ENCODE measurements around the gene TMEM258.

TMEM258 gene

DNA sequence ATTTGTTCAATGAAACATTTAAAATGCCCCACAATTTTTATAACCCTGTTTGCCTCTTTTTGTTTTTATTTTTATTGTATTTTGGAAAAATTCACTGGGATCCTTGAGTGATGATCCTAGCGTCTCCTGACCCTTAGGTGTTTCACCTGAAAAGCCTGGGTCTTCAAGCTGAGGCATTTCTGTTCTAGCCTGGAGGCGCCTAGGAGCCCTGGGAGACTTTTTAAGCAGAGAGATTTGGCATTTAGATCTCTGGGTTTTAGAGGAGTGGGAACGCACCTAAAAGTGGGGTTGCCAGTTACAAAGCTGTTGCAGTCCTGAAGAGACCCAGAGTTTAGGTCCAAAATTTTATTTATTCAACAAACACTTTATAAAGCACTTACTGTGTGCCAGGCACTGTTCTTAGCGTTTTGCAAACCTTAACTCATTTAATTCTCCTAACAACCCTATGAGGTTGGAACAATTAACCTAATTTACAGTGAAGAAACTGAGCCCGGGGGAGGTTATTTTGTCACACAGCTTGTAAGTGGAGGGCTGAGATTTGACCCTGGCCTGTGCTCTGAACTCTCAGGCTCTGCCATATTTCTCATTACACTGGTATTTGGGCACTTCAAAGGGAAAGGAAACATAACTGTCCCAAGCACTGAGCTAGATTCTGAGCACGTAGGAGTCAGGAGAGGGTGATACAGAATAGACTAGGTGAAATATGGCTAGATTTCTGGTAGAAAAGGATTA, 25.2 kb upstream of the TMEM258 start:
- DNase-seq, result no peak

- peak; percentile 95 for DNase-seq
Measured at GRCh38 chr11:61816736-61817455, 24.5 kb upstream of the TMEM258 start, which contains the start of gene FADS1. FADS1 (minus strand) TSS chr11:61817003; CDS start chr11:61816929, 74 bp downstream.

DNA sequence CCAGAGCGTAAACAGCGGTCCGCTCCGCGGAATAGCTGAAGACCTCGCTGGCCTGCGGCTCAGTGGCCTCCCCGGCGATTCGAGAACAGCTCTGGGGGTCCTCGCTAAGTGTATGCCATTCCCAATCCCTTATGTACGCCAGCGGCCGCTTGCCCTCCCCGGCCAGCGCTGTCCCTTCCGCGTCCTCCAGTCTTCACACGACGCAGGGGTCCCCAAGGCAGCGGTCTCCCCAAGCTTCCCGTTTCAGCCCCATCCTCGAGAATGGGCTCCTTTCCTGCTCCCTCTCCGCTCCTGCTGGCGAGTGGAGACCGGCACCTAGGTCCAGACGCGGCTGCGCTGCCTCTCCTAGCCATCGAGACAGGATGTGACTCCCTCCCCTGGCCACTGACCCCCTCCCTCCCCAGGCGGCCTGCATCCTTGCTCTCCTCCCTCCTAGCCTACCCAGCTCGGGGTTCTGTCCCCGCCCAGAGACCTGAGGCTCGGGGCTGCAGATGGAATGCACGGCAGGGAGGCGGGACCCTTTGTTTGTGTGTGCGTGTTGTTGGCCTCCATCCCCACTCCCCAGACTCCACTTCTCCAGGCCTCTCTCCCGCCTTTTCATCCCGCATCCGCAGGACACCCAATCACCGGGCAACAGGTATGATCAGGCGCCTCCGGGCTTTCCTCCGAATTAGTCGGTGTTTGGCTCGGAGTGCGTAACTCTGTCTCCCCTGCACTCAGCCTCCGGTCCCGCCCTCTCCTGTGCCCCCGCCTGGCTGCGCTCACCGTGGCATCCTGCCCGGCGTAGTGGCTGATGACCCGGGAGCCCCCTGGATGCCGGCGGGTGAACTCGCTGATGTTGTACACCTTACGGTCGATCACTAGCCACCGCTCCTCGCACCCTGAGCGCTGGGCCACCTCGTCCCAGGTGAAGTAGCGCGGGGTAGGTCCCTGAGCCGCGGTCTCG, 23.7 kb upstream of the TMEM258 start:
- DNase-seq, result peak; percentile 70

GRCh38 chr11:61814958-61815789, 22.8 kb upstream of the TMEM258 start:
- DNase-seq, result peak; percentile 88

GRCh38 chr11:61814247-61814957, 22.0 kb upstream of the TMEM258 start:
- no peak for DNase-seq

DNA sequence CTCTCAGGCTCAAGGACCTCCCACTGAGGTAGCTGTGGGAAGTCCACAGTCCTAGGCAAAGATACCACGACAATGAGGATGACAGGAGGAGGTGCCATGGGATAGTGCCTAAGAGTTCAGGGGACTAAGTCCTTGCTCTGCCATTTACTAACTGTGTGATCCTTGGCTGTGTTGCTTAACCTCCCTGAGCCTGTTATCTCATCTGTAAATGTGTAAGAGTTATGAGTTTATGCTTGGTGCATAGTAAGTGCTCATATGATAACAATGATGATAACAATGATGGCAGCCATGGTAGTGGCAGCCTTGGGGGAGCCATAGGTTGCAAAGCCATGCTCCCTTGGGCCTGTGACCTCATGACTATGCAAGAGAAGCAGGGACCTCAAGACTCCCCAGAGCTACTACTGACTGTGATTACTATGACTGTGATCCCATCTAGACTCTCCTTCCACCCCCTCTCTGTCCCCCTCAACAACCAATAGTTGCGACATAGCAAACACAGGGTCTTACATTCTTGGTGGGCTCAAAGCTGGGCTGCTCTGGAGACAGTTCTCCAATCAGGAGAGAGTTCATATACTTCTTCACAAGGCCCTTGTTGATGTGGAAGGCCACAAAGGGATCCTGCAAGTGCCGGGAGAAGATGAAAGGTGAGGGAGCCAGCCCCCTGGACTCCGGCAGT, 20.5 kb upstream of the TMEM258 start:
- no peak for DNase-seq

DNA sequence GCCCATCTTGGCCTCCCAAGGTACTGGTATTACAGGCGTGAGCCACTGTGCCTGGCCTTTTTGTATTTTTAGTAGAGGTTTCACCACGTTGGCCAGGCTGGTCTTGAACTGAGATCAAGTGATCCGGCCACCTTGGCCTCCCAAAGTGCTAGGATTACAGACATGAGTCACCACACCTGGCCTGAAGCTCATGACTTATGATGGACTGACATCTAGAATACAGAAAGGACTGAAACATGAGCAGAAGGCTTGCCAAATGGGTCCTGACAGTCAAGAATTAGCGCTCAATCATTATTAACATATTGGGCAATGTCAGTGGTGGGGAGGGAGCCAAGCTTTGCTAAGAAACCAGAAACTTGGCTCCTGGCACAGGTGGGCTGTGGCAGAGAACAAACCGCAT, 19.4 kb upstream of the TMEM258 start:
- no peak for DNase-seq

DNA sequence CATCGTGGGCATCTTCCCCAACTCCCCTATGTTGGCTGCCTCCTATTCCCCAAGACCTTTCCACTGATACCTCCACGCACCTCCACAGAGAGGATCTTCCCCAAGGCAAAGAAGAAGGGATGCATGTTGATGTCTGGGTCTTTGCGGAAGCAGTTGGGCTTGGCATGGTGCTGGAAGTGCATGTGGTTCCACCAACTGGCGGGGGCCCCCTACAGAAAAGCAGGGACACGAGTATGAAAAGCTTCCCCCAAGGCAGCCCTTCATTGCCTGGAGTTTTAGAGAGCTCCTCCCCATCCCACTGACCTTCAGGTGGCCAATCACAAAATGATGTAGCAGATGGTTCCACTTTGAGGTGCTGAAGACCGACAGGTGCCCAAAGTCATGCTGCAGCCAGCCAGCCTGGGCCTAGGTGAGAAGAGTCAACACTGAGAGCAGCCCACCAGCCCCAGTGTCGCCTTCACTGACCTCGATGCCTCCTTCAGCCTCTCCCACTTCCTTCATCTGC, 18.3 kb upstream of the TMEM258 start:
- DNase-seq, result no peak

DNA sequence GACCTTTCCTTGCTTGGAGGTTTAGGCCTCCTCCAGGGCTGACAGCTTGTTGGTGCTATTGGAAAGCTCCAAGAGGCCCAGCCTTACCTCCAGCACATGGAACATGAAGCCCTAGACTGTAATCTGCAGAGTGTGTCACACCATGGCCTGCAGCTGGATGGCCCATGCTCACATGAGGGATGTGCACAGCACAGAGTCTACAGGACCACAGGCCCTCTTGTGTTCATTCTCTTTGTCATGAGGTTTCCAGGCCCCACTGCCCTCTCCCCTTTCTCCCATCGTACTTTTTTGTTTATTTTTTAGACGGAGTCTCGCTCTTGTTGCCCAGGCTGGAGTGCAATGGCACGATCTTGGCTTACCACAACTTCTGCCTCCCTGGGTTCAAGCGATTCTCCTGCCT, 14.4 kb upstream of the TMEM258 start:
- no peak for DNase-seq

DNA sequence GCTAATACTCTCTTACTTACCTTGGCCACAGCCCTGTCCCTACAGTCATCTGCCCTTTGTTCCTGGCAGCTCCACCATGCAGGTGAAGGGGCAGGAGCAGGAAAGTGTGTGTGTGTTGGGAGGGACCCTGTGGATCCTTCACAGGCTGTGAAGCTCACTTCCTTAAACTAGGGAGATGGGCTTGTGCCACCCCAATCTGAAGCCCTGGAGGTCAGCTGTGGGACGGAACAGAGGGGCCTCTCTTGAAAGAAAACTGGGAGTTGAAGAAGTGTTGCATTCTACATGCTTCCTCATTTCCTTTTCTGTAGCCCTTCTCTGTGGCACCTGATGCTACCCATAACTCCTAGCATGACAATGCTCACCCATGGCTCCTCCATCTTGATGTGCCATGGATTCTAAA, 12.7 kb upstream of the TMEM258 start:
- no peak for DNase-seq

- no peak for DNase-seq
Measured at GRCh38 chr11:61803889-61804647, 11.7 kb upstream of the TMEM258 start.

GRCh38 chr11:61802605-61803004, 10.2 kb upstream of the TMEM258 start:
- no peak for DNase-seq

DNA sequence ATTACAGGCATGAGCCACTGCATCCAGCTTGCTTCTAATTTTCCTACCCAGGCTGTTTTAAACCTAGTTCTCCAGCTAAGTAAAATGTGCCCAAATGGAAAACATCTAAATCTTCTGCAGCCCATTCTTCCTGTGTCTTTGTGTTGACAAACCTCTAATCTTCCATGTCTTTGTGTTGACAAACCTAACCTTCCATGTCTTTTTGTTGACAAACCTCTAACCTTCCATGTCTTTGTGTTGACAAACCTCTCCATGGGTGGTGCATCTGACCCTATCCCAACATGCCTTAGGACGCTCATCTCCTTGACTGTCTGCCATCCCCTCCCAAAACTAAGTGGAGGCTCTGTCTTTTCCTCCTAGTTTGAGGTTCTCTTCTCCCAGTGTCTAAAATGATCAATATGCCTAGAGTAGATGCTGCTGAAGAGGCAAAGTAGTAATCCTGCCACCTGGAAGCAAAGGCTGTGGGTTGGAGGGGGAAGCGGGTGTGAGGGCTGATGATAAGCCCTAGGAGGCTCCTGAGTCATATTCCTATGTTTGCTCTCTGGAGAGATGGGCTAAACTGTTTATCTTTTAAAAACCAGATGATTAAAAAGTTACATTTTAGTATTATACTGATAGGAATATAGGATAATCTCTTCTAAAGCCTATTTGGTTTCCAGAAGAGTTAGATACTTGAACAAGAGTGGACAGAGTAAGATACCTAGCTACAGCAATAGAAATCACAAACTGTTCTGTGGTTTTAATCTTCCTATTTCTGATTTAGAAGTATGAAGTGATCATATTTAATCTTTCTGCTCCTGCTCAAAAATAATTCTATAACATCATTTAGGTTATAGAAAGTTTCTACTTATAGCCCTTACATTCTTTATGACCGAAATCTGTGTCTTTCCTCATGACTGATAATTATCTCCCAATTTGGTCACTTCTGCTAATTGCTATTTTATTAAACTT, 8.2 kb upstream of the TMEM258 start:
- DNase-seq, result no peak

DNA sequence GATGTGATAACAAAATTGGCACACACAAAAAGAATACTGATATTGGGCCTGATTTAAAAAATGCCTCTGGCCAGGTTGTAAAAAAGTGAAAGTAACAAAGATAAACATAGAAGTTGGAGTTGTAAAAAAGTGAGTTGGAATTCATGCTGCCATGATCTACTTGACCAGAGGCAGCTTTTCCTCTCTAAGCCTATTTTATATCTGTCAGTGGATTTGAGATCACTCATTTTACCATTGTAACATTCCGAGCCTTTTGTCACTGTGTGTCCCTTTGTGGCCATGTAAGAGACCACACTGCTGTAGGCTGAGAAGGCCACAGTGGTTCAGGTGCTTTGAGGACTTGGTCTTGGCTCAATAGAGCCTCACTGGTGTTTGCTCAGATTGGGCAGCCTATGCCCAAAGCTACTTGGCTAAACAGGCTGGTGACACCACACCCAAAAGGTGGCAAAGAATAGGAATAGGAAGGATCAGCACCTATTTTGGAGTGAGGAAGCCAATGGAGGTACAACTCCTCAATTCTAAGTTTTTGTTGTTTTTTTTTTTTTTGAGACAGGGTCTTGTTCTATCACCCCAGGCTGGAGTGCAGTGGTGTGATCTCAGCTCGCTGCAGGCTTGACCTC, 7.4 kb upstream of the TMEM258 start:
- no peak for DNase-seq

DNA sequence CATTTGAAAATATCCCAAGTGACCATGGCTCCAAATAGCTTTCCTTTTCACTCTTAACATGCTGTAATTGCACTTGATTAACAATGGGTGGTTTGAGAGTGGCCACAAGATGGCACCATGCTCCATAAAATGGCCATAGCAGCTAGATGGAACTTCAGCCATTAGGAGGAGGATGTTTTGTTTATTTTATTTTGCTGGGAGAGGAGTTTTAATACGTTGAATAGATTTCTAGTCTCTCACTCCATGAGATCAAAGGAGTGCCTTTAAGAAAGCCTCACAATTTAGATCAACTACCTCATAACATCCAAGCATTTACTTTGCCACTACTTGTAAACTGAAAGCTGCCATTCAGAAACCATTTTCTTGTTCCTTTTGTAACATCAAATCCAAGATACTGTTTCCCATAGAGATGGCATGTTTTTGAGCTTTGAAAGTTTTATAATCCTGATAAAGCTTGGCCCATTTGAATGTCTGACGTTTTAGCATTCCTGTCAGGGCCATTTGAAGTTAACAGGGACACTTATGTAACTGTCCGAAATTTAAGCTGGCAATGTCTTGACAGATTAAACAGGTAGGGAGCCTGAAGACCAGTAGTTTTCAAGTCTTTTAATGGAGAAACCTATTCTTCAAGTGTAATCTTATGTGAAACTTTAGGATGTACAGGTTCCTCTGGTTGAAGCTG, 5.0 kb upstream of the TMEM258 start:
- DNase-seq, result peak; percentile 84

GRCh38 chr11:61795876-61796526, 3.6 kb upstream of the TMEM258 start:
- no peak for DNase-seq

DNA sequence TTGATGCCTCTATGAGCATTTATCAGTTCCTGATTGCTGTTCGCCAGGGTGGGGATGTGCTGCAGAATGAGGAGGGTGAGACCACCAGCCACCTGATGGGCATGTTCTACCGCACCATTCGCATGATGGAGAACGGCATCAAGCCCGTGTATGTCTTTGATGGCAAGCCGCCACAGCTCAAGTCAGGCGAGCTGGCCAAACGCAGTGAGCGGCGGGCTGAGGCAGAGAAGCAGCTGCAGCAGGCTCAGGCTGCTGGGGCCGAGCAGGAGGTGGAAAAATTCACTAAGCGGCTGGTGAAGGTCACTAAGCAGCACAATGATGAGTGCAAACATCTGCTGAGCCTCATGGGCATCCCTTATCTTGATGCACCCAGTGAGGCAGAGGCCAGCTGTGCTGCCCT, 3.1 kb upstream of the TMEM258 start:
- DNase-seq, result no peak

Measured in NCI-H510A treated with DMSO at 0.1 percent for 48 hours (cell line).